HEK293 (cell line): Measurements from ENCODE around the gene RALA.

Experiments
- CTCF ChIA-PET: fragments of 350-600 bp; formaldehyde crosslinking; extraction: SDS; loops from one replicate; lab custom pipeline; 2021; ENCODE audit warnings: antibody characterized with exemption; lab: Yijun Ruan, JAX
- POLR2A ChIA-PET: fragments of 300-600 bp; formaldehyde crosslinking; extraction: SDS; loops from one replicate; lab custom pipeline; 2020; ENCODE audit warnings: antibody characterized with exemption, inconsistent platforms; lab: Yijun Ruan, JAX
- H3K27ac ChIP-seq: fragments of 200-500 bp; sonication (Bioruptor generic); 2 replicates; pipeline ENCODE4 v1.5.1; 2014; ENCODE audit warnings: low read depth, low read length, control low read depth, inconsistent platforms; ENCODE audit errors: extremely low read depth
- H3K36me3 ChIP-seq, 2 experiments: fragments of 200-500 bp in 1 of 2; sonication (Bioruptor generic) in 1 of 2; 1 replicate in 1 of 2; 2 replicates in 1 of 2; pipeline ENCODE4 v1.5.1; 2014 to 2017; ENCODE audit warnings: inconsistent platforms in 2 of 2, low read length in 2 of 2; ENCODE audit not compliant: control insufficient read depth in 2 of 2, insufficient read depth in 1 of 2
- H3K4me1 ChIP-seq: fragments of 200-500 bp; sonication (Bioruptor generic); 2 replicates; pipeline ENCODE4 v1.5.1; 2014; ENCODE audit warnings: mild to moderate bottlenecking, low read length, inconsistent platforms; ENCODE audit not compliant: control insufficient read depth, insufficient read depth
- H3K4me3 ChIP-seq: 2 replicates; pipeline ENCODE4 v1.5.1; 2011; ENCODE audit warnings: low read depth, mild to moderate bottlenecking, control low read depth, low read length, moderate library complexity
- H3K9me3 ChIP-seq: fragments of 200-500 bp; sonication (Bioruptor generic); 2 replicates; pipeline ENCODE4 v1.5.1; 2014; ENCODE audit warnings: low read depth, low read length, inconsistent platforms; ENCODE audit not compliant: control insufficient read depth, insufficient read depth
- MEIS1 ChIP-seq: sonication (generic); formaldehyde crosslinking; IDR thresholded peaks from 2 replicates; pipeline ENCODE4 v1.8.1; 2022; ENCODE audit warnings: missing genetic modification reagents, mild to moderate bottlenecking, borderline replicate concordance
- PRDM1 ChIP-seq: fragments of 450-650 bp; formaldehyde crosslinking; IDR thresholded peaks from 2 replicates; pipeline ENCODE4; 2016; ENCODE audit warnings: missing biosample characterization, missing genetic modification characterization
- WT1 ChIP-seq: fragments of 450-650 bp; formaldehyde crosslinking; IDR thresholded peaks from 2 replicates; pipeline ENCODE4 v1.5.1; 2016; ENCODE audit warnings: missing biosample characterization, missing genetic modification characterization
- ZNF10 ChIP-seq: fragments of 450-650 bp; formaldehyde crosslinking; IDR thresholded peaks from 2 replicates; pipeline ENCODE4 v1.5.1; 2017; ENCODE audit warnings: missing biosample characterization, missing genetic modification characterization
- ZNF184 ChIP-seq: fragments of 450-650 bp; IDR thresholded peaks from 2 replicates; pipeline ENCODE4 v1.5.1; 2018; ENCODE audit warnings: missing biosample characterization, mild to moderate bottlenecking, missing genetic modification characterization
- ZNF19 ChIP-seq: fragments of 450-650 bp; formaldehyde crosslinking; IDR thresholded peaks from 2 replicates; pipeline ENCODE4; 2016; ENCODE audit warnings: missing biosample characterization, missing genetic modification characterization, low read depth
- ZNF223 ChIP-seq: fragments of 450-650 bp; formaldehyde crosslinking; IDR thresholded peaks from 2 replicates; pipeline ENCODE4 v1.5.1; 2016; ENCODE audit warnings: missing biosample characterization, missing genetic modification characterization
- ZNF23 ChIP-seq: fragments of 450-650 bp; formaldehyde crosslinking; IDR thresholded peaks from 2 replicates; pipeline ENCODE4 v1.5.1; 2016; ENCODE audit warnings: missing biosample characterization, missing genetic modification characterization, borderline replicate concordance
- ZNF24 ChIP-seq: fragments of 450-650 bp; formaldehyde crosslinking; IDR thresholded peaks from 2 replicates; pipeline ENCODE4 v1.5.1; 2016; ENCODE audit warnings: missing biosample characterization, missing genetic modification characterization
- ZNF266 ChIP-seq: fragments of 450-650 bp; formaldehyde crosslinking; IDR thresholded peaks from 2 replicates; pipeline ENCODE4 v1.5.1; 2016; ENCODE audit warnings: missing biosample characterization, missing genetic modification characterization, low read depth
- ZNF423 ChIP-seq: fragments of 450-650 bp; formaldehyde crosslinking; IDR thresholded peaks from 2 replicates; pipeline ENCODE4 v1.5.1; 2016; ENCODE audit warnings: missing biosample characterization, missing genetic modification characterization
- ZNF514 ChIP-seq: fragments of 450-650 bp; formaldehyde crosslinking; IDR thresholded peaks from 2 replicates; pipeline ENCODE4 v1.5.1; 2016; ENCODE audit warnings: missing biosample characterization, missing genetic modification characterization
- ZNF518A ChIP-seq: fragments of 450-650 bp; formaldehyde crosslinking; conservative IDR thresholded peaks from 2 replicates; pipeline ENCODE4 v1.5.1; 2016; ENCODE audit warnings: low read depth, missing biosample characterization, missing genetic modification characterization
- ZNF548 ChIP-seq: fragments of 450-650 bp; formaldehyde crosslinking; IDR thresholded peaks from 2 replicates; pipeline ENCODE4 v1.5.1; 2016; ENCODE audit warnings: missing biosample characterization, missing genetic modification characterization
- ZNF555 ChIP-seq: fragments of 450-650 bp; formaldehyde crosslinking; conservative IDR thresholded peaks from 2 replicates; pipeline ENCODE4 v1.5.1; 2017; ENCODE audit warnings: missing biosample characterization, mild to moderate bottlenecking, missing genetic modification characterization, inconsistent platforms
- ZNF571 ChIP-seq: fragments of 450-650 bp; formaldehyde crosslinking; IDR thresholded peaks from 2 replicates; pipeline ENCODE4 v1.5.0; 2017; ENCODE audit warnings: missing biosample characterization, missing genetic modification characterization
- ZNF664 ChIP-seq: fragments of 450-650 bp; formaldehyde crosslinking; IDR thresholded peaks from 2 replicates; pipeline ENCODE4 v1.5.1; 2016; ENCODE audit warnings: missing biosample characterization, missing genetic modification characterization
- ZNF791 ChIP-seq: fragments of 450-650 bp; formaldehyde crosslinking; IDR thresholded peaks from 2 replicates; pipeline ENCODE4 v1.5.1; 2016; ENCODE audit warnings: missing biosample characterization, missing genetic modification characterization
- ZSCAN16 ChIP-seq: fragments of 450-650 bp; formaldehyde crosslinking; IDR thresholded peaks from 2 replicates; pipeline ENCODE4 v1.5.1; 2016; ENCODE audit warnings: missing biosample characterization, missing genetic modification characterization
- ZSCAN4 ChIP-seq: fragments of 450-650 bp; formaldehyde crosslinking; IDR thresholded peaks from 2 replicates; pipeline ENCODE4 v1.5.1; 2017; ENCODE audit warnings: missing biosample characterization, missing genetic modification characterization
- TF ChIP-seq, protein P1 (sequence below): fragments of 450-650 bp; formaldehyde crosslinking; IDR thresholded peaks from 2 replicates; pipeline ENCODE4 v1.5.1; 2016; ENCODE audit warnings: missing biosample characterization, missing genetic modification characterization
- TF ChIP-seq, protein P2 (sequence below): fragments of 450-650 bp; formaldehyde crosslinking; optimal IDR thresholded peaks from 2 replicates; pipeline ENCODE3; 2016; ENCODE audit warnings: missing biosample characterization, mild to moderate bottlenecking, missing genetic modification characterization
- TF ChIP-seq, protein P3 (sequence below): fragments of 450-650 bp; IDR thresholded peaks from 2 replicates; pipeline ENCODE4 v1.5.1; 2018; ENCODE audit warnings: missing biosample characterization, mild to moderate bottlenecking, missing genetic modification characterization

RALA gene

GRCh38 chr7:39749717-39750116 is 126.3 kb downstream of the RALA start:
- no peak overlapping the region for H3K27ac ChIP-seq
- TF ChIP-seq, protein P1, sequence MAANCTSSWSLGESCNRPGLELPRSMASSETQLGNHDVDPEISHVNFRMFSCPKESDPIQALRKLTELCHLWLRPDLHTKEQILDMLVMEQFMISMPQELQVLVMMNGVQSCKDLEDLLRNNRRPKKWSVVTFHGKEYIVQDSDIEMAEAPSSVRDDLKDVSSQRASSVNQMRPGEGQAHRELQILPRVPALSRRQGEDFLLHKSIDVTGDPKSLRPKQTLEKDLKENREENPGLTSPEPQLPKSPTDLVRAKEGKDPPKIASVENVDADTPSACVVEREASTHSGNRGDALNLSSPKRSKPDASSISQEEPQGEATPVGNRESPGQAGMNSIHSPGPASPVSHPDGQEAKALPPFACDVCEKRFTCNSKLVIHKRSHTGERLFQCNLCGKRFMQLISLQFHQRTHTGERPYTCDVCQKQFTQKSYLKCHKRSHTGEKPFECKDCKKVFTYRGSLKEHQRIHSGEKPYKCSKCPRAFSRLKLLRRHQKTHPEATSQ (tag by site-specific recombination): no peak
- TF ChIP-seq ZNF548 (no peak), ZNF24 (tag by site-specific recombination) (no peak), ZNF791 (no peak), ZSCAN16 (no peak), ZNF555 (tag by site-specific recombination) (no peak), WT1 (tag by site-specific recombination) (no peak), MEIS1 (CRISPR knock-in tag) (no peak), PRDM1 (no peak), ZSCAN4 (tag by site-specific recombination) (no peak), ZNF184 (tag by site-specific recombination) (no peak), ZNF23 (tag by site-specific recombination) (no peak), ZNF514 (no peak), ZNF223 (tag by site-specific recombination) (no peak), ZNF664 (tag by site-specific recombination) (no peak), ZNF571 (tag by site-specific recombination) (no peak)
- TF ChIP-seq, protein P2, sequence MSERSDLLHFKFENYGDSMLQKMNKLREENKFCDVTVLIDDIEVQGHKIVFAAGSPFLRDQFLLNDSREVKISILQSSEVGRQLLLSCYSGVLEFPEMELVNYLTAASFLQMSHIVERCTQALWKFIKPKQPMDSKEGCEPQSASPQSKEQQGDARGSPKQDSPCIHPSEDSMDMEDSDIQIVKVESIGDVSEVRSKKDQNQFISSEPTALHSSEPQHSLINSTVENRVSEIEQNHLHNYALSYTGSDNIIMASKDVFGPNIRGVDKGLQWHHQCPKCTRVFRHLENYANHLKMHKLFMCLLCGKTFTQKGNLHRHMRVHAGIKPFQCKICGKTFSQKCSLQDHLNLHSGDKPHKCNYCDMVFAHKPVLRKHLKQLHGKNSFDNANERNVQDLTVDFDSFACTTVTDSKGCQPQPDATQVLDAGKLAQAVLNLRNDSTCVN (tag by site-specific recombination): no peak
- TF ChIP-seq, all 188 proteins: peak for 0
- Histone ChIP-seq H3K9me3 (no peaks in the 10 kb centered on the region), H3K4me1 (peaks cover 3% of the 10 kb centered on the region), H3K4me3 (no peak overlapping the region), H3K36me3 (no peaks in the 10 kb centered on the region)
- ChIA-PET CTCF (interaction anchor here (0.6 to 13.2 kb wide), 2 partner anchors 170 to 225 kb away, joined by 3 to 257 read pairs; no protein-coding TSS in a partner anchor), POLR2A (interaction anchor here (0.6 kb wide), 1 partner anchor 18 kb away, joined by 3 read pairs; no protein-coding TSS in a partner anchor)

DNA sequence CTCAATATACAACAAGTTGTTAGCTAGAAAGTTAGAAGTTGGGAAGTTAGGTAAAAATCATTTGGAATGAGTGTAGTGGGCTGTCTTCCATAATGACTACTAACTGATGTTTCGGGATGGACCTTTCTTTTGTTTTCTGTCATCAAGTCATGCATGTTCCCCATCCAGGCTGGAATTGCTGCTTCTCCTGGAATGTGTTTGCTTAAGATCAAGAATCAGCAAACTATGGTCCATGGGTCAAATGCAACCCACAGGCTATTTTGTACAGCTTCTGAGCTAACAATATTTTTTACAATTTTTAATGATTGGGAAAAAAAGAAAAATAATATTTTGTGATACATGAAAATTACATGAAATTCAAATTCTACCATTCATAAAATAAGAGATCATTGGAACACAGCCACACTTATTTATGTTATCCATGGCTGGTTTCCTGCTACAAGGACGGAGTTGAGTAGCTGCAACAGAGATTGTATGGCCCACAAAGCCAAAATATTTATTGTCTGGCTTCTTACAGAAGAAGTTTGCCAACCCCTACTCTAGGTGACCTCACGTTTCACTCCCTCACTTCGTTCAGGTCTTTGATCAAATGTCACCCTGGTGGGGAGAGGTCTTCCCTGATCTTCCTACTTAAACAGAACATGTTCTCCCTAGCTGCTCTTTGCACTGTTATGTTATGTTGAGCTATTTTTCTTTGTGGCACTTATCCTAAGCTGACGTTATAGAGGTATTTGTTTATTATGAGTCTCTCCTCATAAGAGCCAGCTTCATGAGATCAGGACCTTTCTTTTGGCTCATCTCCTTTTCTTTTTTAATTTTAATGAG is 127.1 kb downstream of the RALA start:
- ChIA-PET POLR2A (interaction anchor here (0.6 kb wide), 1 partner anchor 17 kb away, joined by 3 read pairs; no protein-coding TSS in a partner anchor), CTCF (interaction anchor here (0.6 to 13.2 kb wide), 2 partner anchors 170 to 224 kb away, joined by 3 to 257 read pairs; no protein-coding TSS in a partner anchor)
- Histone ChIP-seq H3K9me3 (no peaks in the 10 kb centered on the region), H3K4me3 (no peak overlapping the region), H3K27ac (no peak overlapping the region), H3K4me1 (peaks cover 7% of the 10 kb centered on the region), H3K36me3 (no peaks in the 10 kb centered on the region)
- TF ChIP-seq ZNF266 (no peak), ZNF19 (no peak), ZNF518A (tag by site-specific recombination) (no peak), ZNF423 (no peak), ZNF10 (tag by site-specific recombination) (no peak)
- TF ChIP-seq, protein P3, sequence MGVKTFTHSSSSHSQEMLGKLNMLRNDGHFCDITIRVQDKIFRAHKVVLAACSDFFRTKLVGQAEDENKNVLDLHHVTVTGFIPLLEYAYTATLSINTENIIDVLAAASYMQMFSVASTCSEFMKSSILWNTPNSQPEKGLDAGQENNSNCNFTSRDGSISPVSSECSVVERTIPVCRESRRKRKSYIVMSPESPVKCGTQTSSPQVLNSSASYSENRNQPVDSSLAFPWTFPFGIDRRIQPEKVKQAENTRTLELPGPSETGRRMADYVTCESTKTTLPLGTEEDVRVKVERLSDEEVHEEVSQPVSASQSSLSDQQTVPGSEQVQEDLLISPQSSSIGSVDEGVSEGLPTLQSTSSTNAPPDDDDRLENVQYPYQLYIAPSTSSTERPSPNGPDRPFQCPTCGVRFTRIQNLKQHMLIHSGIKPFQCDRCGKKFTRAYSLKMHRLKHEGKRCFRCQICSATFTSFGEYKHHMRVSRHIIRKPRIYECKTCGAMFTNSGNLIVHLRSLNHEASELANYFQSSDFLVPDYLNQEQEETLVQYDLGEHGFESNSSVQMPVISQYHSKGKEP (tag by site-specific recombination): no peak
